Thyroid gland (tissue), 4 donors: ENCODE measurements around the gene TPCN1. TPM values are rescaled to one million over a fixed set of nuclear protein-coding genes. Genes with fewer than 3 reads are reported as not detected.

ENCODE experiments used
- DNase-seq, 2 donors: peaks; one replicate each; pipeline ENCODE4 v3.0.0-alpha.2; 2019
- H3K27ac ChIP-seq, 3 donors: fragments of 200-600 bp; sonication (generic); 1 replicate in 2 of 3; 2 replicates in 1 of 3; pipeline ENCODE4 v1.5.1; 2016 to 2019; ENCODE audit warnings: mild to moderate bottlenecking in 1 of 3, moderate library complexity in 1 of 3
- H3K27me3 ChIP-seq: fragments of 200-600 bp; sonication (generic); one replicate; pipeline ENCODE4 v1.5.1; 2019
- H3K36me3 ChIP-seq, 2 donors: fragments of 200-600 bp; sonication (generic); one replicate each; pipeline ENCODE4 v1.5.1; 2016 to 2019
- H3K4me1 ChIP-seq, 2 donors: fragments of 200-600 bp; sonication (generic); one replicate each; pipeline ENCODE4 v1.5.1; 2017 to 2019
- H3K4me3 ChIP-seq, 3 donors: fragments of 200-600 bp; sonication (generic); replicated peaks in 1 of 3; 1 replicate in 2 of 3; 2 replicates in 1 of 3; pipeline ENCODE4 v1.5.1; 2016; ENCODE audit warnings: mild to moderate bottlenecking in 1 of 3
- H3K9me3 ChIP-seq: fragments of 200-600 bp; sonication (generic); one replicate; pipeline ENCODE4 v1.5.1; 2017
- POLR2A ChIP-seq, 2 donors: fragments of 450-650 bp; IDR thresholded peaks; one replicate each; pipeline ENCODE4 v1.6.1; 2017; ENCODE audit warnings: antibody characterized with exemption in 2 of 2, mild to moderate bottlenecking in 2 of 2, moderate library complexity in 1 of 2
- WGBS, 2 donors: methylation state at CpG; one replicate each; pipeline ENCODE4 v1.1.5; 2017; 5-methylcytosine and 5-hydroxymethylcytosine counted together
- intact Hi-C: fragments of 100-400 bp; cut with DNase I; formaldehyde crosslinking; loops from one replicate; pipeline ENCODE4 v1.15.1; 2023
- total RNA-seq, 4 donors: library from RNA; depleted of rRNA; stranded (reverse); fragments of >200 nt; gene quantifications; one replicate each; pipeline ENCODE4 v1.2.3, GENCODE V29; 2016
- TF ChIP-seq, protein P1 (sequence below), 6 experiments: fragments of 200-600 bp in 3 of 6; fragments of 450-650 bp in 3 of 6; sonication (generic) in 3 of 6; IDR thresholded peaks; one replicate each; pipeline ENCODE4 v1.5.1; 2016 to 2019; ENCODE audit warnings: antibody characterized with exemption in 6 of 6, mild to moderate bottlenecking in 2 of 6, inconsistent platforms in 1 of 6, moderate library complexity in 1 of 6

Gene TPCN1
- total RNA-seq, 4 donors from 2014 or later: 58.3 to 135 (median 109) TPM

DNA sequence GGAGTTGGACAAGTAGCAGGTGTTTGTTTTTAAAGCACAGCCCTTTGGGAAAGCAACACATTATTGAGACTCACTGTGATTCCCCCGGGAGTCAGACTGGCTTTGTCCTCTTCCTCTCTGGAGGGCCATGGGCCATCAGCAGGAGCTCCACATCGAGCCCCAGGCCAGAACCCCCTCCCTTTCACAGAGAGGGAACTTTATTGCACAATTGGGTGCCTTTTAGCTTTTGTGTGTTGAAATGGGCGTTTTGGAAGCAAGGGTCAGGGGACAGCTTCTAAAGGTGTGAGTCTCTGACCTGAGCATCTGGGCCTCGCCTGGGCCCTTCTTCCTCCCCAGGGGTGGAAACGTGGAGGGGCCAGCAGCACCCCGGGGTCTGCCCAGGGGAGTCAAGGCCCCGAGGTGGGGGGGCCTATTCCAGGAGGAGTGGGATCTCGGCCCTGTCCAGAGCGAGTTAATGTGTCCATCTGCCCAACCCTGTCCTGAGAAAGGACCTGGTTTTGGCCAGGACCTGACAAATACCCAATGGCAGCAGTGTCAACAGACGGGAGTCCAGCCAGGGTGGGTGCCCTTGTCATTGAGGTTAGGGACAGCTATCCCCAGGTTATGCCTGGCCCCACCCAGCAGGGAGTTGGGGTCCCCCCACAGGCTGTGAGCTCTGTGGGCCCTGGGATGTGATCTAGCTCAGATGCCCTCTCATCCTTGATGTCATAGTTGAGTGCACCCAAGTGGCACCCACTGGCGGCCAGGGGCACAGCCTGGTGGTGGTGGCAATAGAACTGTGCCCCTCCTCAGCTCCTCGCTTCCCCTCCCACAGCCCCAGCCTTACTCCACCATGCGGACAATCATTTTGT lies 76.6 kb downstream of the TPCN1 start:
- H3K27ac ChIP-seq: peak overlapping the region; percentile 85 to 95 (median 92)
- H3K4me3 ChIP-seq: no peak overlapping the region
- no peaks in the 10 kb centered on the region for H3K9me3 ChIP-seq
- WGBS, 2 donors: 73 to 81% methylated on average over 11 to 12 of the region's 13 CpGs
- peaks cover 32 to 40% of the 10 kb centered on the region in 2 donors for H3K36me3 ChIP-seq
- peaks cover 32 to 35% of the 10 kb centered on the region in 2 donors for H3K4me1 ChIP-seq
- no peaks in the 10 kb centered on the region for H3K27me3 ChIP-seq
- intact Hi-C loops: no loop called here
- TF ChIP-seq, protein P1, sequence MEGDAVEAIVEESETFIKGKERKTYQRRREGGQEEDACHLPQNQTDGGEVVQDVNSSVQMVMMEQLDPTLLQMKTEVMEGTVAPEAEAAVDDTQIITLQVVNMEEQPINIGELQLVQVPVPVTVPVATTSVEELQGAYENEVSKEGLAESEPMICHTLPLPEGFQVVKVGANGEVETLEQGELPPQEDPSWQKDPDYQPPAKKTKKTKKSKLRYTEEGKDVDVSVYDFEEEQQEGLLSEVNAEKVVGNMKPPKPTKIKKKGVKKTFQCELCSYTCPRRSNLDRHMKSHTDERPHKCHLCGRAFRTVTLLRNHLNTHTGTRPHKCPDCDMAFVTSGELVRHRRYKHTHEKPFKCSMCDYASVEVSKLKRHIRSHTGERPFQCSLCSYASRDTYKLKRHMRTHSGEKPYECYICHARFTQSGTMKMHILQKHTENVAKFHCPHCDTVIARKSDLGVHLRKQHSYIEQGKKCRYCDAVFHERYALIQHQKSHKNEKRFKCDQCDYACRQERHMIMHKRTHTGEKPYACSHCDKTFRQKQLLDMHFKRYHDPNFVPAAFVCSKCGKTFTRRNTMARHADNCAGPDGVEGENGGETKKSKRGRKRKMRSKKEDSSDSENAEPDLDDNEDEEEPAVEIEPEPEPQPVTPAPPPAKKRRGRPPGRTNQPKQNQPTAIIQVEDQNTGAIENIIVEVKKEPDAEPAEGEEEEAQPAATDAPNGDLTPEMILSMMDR (IDR thresholded peaks at IDR 0.05): peak in 2 of 6 experiments; percentile 2 to 12
- no peak for TF ChIP-seq POLR2A (IDR thresholded peaks at IDR 0.05)
- peak; percentile 52 to 53 for DNase-seq

DNA sequence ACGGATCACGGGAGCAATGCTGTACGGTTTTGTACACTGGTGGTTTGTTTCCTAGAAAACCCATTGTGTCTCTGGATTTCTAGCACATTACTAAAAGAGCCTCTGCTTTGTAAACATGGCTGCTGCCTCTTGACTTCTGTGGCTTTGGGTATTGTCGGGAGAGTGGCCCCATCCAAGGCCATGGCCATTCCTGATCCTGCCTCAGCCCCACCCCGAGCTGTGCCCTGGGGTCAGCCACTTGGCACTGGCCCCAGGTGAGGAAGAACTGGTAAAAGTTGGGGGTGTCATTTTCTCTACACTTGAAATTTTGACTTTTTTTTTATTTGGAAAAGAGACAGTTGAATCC lies 77.2 kb downstream of the TPCN1 start:
- intact Hi-C loops: no loop called here
- Histone ChIP-seq H3K4me1 (peaks cover 32 to 35% of the 10 kb centered on the region in 2 donors), H3K27ac (peak overlapping the region; percentile 85 to 95 (median 92)), H3K9me3 (no peaks in the 10 kb centered on the region), H3K4me3 (no peak overlapping the region), H3K27me3 (no peaks in the 10 kb centered on the region), H3K36me3 (peaks cover 26 to 34% of the 10 kb centered on the region in 2 donors)
- TF ChIP-seq POLR2A (IDR thresholded peaks at IDR 0.05): no peak
- DNase-seq: no peak
- 79 to 85% methylated on average over 5 of the region's 5 CpGs for WGBS, 2 donors

DNA sequence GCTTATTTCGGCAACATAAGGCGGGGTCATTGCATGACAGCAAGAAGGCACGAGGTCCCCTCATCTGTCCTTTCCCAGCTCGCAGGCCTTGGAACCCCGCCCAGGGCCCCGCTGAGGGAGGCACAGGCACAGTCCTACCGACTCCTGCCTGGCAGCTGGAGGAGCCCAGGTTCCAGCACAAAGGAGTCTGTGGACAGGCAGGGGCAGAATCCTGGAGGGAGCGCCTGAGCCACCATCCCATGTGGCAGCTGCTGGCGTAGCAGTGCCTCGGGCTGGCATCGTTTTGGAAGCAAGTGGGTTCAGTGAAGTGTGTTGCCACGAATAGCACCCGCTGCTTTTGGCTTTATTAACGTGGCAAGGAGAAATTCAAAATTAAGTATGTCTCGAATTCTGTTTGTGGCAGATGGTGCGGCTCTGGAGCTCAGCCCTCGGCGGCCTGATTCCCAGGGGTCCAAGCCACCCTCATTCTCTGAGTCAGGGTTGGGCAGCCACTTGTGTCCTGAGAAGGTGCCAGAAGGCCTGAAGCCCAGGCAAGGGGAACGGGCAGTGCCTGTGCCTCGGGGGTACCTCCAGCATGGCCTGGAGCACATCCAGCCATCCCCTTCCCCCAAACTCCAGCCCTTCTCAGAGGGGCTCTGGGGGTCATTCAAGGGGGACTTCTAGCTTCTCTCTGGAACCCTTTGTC lies 77.7 kb downstream of the TPCN1 start:
- Histone ChIP-seq H3K9me3 (no peaks in the 10 kb centered on the region), H3K4me1 (peaks cover 32 to 35% of the 10 kb centered on the region in 2 donors), H3K27me3 (no peaks in the 10 kb centered on the region), H3K36me3 (peaks cover 20 to 28% of the 10 kb centered on the region in 2 donors), H3K27ac (peak overlapping the region; percentile 85 to 95 (median 92)), H3K4me3 (no peak overlapping the region)
- 44 to 46% methylated on average over 14 to 20 of the region's 20 CpGs for WGBS, 2 donors
- TF ChIP-seq, protein P1 (IDR thresholded peaks at IDR 0.05): peak in 3 of 6 experiments; percentile 22 to 40 (median 29)
- TF ChIP-seq POLR2A (IDR thresholded peaks at IDR 0.05): no peak
- peak; percentile 82 to 92 for DNase-seq
- intact Hi-C loops: no loop called here

DNA sequence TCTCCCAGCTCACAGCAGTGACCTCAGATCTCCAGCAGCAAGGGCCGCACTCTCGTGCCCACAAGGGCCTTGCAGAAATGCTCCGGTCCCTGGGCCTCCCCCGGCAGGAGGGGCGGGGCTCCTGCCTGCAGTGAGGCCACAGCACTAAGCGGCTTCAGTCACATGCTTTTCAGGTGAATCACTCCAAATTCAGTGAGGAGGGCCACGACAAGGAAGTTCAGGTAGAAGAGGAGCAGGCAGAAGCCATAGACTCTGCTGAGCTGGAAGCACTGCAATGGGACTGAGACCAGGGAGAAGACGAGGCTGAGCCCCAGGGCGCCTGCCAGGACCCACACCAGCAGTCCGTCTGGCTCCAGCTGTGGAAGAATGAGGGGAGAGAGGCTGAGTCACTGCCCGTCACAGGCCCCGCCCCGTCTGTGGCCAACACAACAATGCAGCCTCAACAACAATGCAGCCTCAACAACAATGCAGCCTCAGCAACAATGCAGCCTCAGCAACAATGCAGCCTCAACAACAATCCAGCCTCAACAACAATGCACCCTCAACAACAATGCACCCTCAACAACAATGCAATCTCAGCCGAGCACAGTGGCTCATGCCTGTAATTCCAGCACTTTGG lies 78.5 kb downstream of the TPCN1 start:
- Histone ChIP-seq H3K4me3 (no peak overlapping the region), H3K27me3 (no peaks in the 10 kb centered on the region), H3K36me3 (peaks cover 17 to 24% of the 10 kb centered on the region in 2 donors), H3K4me1 (peaks cover 29 to 35% of the 10 kb centered on the region in 2 donors), H3K9me3 (no peaks in the 10 kb centered on the region), H3K27ac (peak overlapping the region; percentile 85 to 95 (median 92))
- TF ChIP-seq, protein P1 (IDR thresholded peaks at IDR 0.05): no peak
- peak in 1 of 2 donors; percentile 61 for TF ChIP-seq POLR2A (IDR thresholded peaks at IDR 0.05)
- DNase-seq: peak; percentile 96 to 97
- intact Hi-C loops: no loop called here
- 34 to 46% methylated on average over 10 of the region's 14 CpGs for WGBS, 2 donors

DNA sequence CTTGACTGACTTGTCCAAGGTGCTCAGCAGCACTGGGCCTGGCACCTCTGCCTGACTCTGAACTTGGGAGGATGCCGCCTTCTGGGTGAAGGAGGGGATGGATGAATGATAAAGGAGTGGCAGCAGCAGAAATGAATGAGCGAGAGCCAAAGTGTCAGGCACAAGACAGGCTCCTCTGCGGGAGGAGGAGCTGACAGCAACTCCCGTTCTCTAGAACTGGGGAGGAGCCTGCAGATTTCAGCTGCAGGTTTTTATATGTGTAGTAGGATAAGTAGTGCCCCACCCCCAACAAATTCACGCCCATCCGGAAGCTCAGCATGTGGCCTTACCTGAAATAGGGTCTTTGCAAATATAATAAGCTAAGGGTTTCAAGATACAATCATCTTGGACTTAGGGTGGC lies 80.5 kb downstream of the TPCN1 start:
- no peaks in the 10 kb centered on the region for H3K9me3 ChIP-seq
- WGBS, 2 donors: 95% methylated on average over 6 of the region's 6 CpGs
- H3K4me1 ChIP-seq: peaks cover 29 to 35% of the 10 kb centered on the region in 2 donors
- DNase-seq: no peak
- TF ChIP-seq, protein P1 (IDR thresholded peaks at IDR 0.05): no peak
- no peak for TF ChIP-seq POLR2A (IDR thresholded peaks at IDR 0.05)
- H3K4me3 ChIP-seq: no peak overlapping the region
- H3K27ac ChIP-seq: no peak overlapping the region
- intact Hi-C loops: no loop called here
- H3K27me3 ChIP-seq: no peaks in the 10 kb centered on the region
- H3K36me3 ChIP-seq: peaks cover 4 to 7% of the 10 kb centered on the region in 2 donors
